Peyer's patch (tissue), 4 donors: Measurements from ENCODE around the gene ZBTB8OS. TPM values are rescaled to one million over a fixed set of nuclear protein-coding genes. Genes with fewer than 3 reads are reported as not detected.
"Not testable (repeated sequence)": the region's sequence is repeated elsewhere in the genome, so short reads cannot be mapped to it uniquely, and the experiment has no call there.

ENCODE experiments used
- DNase-seq, 3 donors: peaks; one replicate each; pipeline ENCODE4 v3.0.0-alpha.2; 2017 to 2019
- H3K27ac ChIP-seq, 4 donors: fragments of 200-600 bp; sonication (generic); one replicate each; pipeline ENCODE4 v1.5.1; 2016 to 2019
- H3K27me3 ChIP-seq, 2 donors: fragments of 200-600 bp; sonication (generic); one replicate each; pipeline ENCODE4 v1.5.1; 2019
- H3K36me3 ChIP-seq, 3 donors: fragments of 200-600 bp; sonication (generic); one replicate each; pipeline ENCODE4 v1.5.1; 2016 to 2019
- H3K4me1 ChIP-seq, 4 donors: fragments of 200-600 bp; sonication (generic); one replicate each; pipeline ENCODE4 v1.5.1; 2016 to 2019
- H3K4me3 ChIP-seq, 4 donors: fragments of 200-600 bp; sonication (generic); 1 replicate in 3 of 4; 2 replicates in 1 of 4; pipeline ENCODE4 v1.5.1; 2016 to 2019; ENCODE audit warnings: mild to moderate bottlenecking in 1 of 4
- H3K9me3 ChIP-seq, 4 donors: fragments of 200-600 bp; sonication (generic); one replicate each; pipeline ENCODE4 v1.5.1; 2016 to 2019; ENCODE audit warnings: mild to moderate bottlenecking in 1 of 4
- CTCF ChIP-seq, 6 experiments: fragments of 450-650 bp in 4 of 6; fragments of 200-600 bp in 2 of 6; sonication (generic) in 1 of 6; IDR thresholded peaks; one replicate each; pipeline ENCODE4 v1.5.1; 2017 to 2019; ENCODE audit warnings: antibody characterized with exemption in 6 of 6, mild to moderate bottlenecking in 3 of 6, moderate library complexity in 1 of 6
- POLR2A ChIP-seq, 2 donors: fragments of 450-650 bp; IDR thresholded peaks; one replicate each; pipeline ENCODE4 v1.5.1; 2017; ENCODE audit warnings: antibody characterized with exemption in 2 of 2, mild to moderate bottlenecking in 2 of 2, moderate library complexity in 2 of 2
- total RNA-seq, 4 donors: library from RNA; depleted of rRNA; stranded (reverse); fragments of >200 nt; gene quantifications; one replicate each; pipeline ENCODE4 v1.1.0, GENCODE V29; 2016

Gene ZBTB8OS
- 10 to 100 TPM; 34.7 to 56.2 (median 44.1) TPM for total RNA-seq

GRCh38 chr1:32650248-32650751 is at the start of gene ZBTB8OS:
ZBTB8OS (minus strand) TSS chr1:32650550; CDS start chr1:32650529, 21 bp downstream.
- no peaks in the 10 kb centered on the region for H3K9me3 ChIP-seq
- H3K4me1 ChIP-seq = peaks cover 0 to 56% (median 14%) of the 10 kb centered on the region in 4 donors
- peak; percentile 90 to 97 (median 92) for DNase-seq
- H3K27ac ChIP-seq = peak within 1 kb of the TSS; percentile 94 to 99 (median 97)
- peaks cover 0 to 28% (median 0%) of the 10 kb centered on the region in 3 donors for H3K36me3 ChIP-seq
- no peaks in the 10 kb centered on the region for H3K27me3 ChIP-seq
- TF ChIP-seq POLR2A (IDR thresholded peaks at IDR 0.05) (peak; percentile 73 to 79), CTCF (IDR thresholded peaks at IDR 0.05) (peak in 2 of 6 experiments; percentile 1 to 26)
- peak within 1 kb of the TSS; percentile 72 to 86 (median 82) for H3K4me3 ChIP-seq

- peaks cover 0 to 13% (median 0%) of the 10 kb centered on the region in 4 donors for H3K4me1 ChIP-seq
- not testable (repeated sequence) for H3K27me3 ChIP-seq, H3K9me3 ChIP-seq, H3K27ac ChIP-seq, H3K4me3 ChIP-seq, DNase-seq, H3K36me3 ChIP-seq
Measured at GRCh38 chr1:32696996-32697395, 46.6 kb upstream of the ZBTB8OS start.

- no peaks in the 10 kb centered on the region for H3K27me3 ChIP-seq
- H3K4me3 ChIP-seq = no peak overlapping the region
- no peaks in the 10 kb centered on the region for H3K36me3 ChIP-seq
- H3K9me3 ChIP-seq = no peaks in the 10 kb centered on the region
- H3K27ac ChIP-seq = no peak overlapping the region
- TF ChIP-seq POLR2A (IDR thresholded peaks at IDR 0.05) (no peak), CTCF (IDR thresholded peaks at IDR 0.05) (no peak)
- peaks cover 0 to 9% (median 0%) of the 10 kb centered on the region in 4 donors for H3K4me1 ChIP-seq
- peak in 1 of 3 donors; percentile 8 for DNase-seq
Measured at GRCh38 chr1:32696041-32696440, 45.7 kb upstream of the ZBTB8OS start.

- Histone ChIP-seq H3K27ac (peak overlapping the region in 1 of 4 donors; percentile 35), H3K4me3 (no peak overlapping the region), H3K27me3 (no peaks in the 10 kb centered on the region), H3K9me3 (no peaks in the 10 kb centered on the region), H3K4me1 (peaks cover 0 to 5% (median 0%) of the 10 kb centered on the region in 4 donors), H3K36me3 (no peaks in the 10 kb centered on the region)
- DNase-seq = peak in 2 of 3 donors; percentile 56 to 71
- TF ChIP-seq CTCF (IDR thresholded peaks at IDR 0.05) = no peak
- TF ChIP-seq POLR2A (IDR thresholded peaks at IDR 0.05) = no peak
Measured at GRCh38 chr1:32695098-32695904, 45.0 kb upstream of the ZBTB8OS start.

- TF ChIP-seq CTCF (IDR thresholded peaks at IDR 0.05) (no peak), POLR2A (IDR thresholded peaks at IDR 0.05) (no peak)
- Histone ChIP-seq H3K4me3 (no peak overlapping the region), H3K9me3 (no peaks in the 10 kb centered on the region), H3K4me1 (peaks cover 0 to 5% (median 0%) of the 10 kb centered on the region in 4 donors), H3K36me3 (no peaks in the 10 kb centered on the region), H3K27me3 (no peaks in the 10 kb centered on the region), H3K27ac (peak overlapping the region in 1 of 4 donors; percentile 41)
- peak in 2 of 3 donors; percentile 8 to 14 for DNase-seq
Measured at GRCh38 chr1:32693455-32694174, 43.3 kb upstream of the ZBTB8OS start.
